Activated CD8-positive, alpha-beta memory T cell treated with anti-CD3 and anti-CD28 coated beads for 4 hours (primary cell): ENCODE results near the gene ITGAX.

ENCODE experiments used
- DNase-seq, 2 donors: peaks; one replicate each; pipeline ENCODE4 v3.0.0-alpha.2; 2020; ENCODE audit warnings: low read depth in 2 of 2

Gene ITGAX

DNA sequence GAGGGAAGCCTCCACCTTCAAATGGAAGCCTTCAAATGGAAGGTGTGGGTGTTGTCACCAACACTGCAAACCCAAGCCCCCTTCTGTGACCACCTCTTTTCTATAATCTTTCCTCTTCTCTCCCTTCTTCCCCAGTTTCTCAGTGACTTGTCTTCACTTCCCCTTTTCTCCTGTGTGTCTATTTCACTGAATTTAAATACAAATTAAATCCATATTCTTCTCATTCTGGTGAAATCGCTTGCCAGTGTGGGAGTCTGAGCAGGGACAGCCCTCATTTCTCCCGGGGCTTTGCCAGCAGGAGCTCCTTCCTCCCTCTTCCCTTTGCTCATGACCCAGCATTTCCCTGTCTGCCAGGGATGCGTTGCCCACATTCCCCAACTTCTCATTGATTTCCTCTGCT lies 6.4 kb upstream of the ITGAX start:
- no peak for DNase-seq

DNA sequence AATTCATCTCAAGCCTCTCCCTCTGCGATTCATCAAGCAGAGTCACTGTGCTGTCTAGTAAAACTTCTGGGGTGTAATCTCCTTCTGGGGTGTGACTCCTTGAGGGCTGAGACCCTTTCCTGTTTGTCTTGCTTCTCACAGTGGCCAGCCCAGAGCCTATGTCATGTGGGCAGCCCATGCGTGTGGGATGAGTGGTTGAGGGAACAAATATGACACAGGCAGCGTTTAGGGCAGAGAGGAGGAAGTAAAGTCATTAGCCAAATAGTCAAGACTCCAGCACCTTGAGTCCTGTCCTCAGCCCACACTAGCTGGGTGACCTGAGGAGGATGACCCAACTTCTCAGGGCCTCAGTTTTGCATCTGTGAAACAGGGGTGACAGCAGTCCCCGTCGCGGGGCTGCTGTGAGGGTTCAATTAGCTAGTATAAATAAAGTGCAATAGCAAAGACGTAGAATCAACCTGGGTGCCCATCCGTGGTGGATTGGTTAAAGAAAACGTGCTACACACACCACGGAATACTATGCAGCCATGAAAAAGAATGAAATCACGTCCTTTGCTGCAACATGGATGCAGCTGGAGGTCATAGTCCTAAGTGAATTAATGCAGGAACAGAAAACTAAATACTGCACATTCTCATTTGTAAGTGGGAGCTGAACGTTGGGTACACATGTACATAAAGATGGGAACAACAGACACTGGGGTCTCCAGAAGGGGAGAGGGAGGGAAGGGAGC lies 4.5 kb upstream of the ITGAX start:
- DNase-seq, result no peak

DNA sequence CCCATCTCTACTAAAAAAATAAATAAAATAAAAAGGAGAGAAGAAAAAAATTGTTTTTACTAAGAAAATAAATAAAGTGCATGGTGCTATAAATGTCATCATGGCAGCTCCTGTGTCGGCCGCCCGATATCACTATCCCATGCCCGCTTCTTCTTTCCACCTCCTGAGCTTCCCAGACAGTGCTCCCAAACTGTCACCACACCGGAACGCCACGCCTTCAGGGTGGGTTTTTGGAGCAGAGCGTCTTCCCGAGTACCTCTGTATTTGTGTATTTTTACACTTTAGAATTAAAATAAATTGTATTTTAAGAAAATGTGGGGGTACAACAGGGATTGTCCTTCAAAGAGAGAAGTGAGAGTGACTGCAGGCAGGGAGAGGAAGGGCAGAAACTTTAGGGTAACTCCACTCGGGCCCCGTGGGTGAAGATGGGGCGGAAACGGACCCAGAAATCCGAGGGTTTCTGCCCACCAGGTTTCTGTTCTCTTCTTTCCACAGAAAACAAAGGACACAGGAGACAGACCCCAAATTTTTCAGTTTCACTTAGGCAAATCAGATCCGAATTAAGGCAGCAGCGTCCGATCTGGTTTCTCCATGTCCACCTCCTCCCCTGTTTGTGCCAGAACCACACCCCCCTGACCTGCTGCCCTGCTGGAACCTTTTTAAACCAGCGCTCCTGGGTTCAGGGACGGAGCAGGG lies 3.6 kb upstream of the ITGAX start:
- DNase-seq, result no peak

DNA sequence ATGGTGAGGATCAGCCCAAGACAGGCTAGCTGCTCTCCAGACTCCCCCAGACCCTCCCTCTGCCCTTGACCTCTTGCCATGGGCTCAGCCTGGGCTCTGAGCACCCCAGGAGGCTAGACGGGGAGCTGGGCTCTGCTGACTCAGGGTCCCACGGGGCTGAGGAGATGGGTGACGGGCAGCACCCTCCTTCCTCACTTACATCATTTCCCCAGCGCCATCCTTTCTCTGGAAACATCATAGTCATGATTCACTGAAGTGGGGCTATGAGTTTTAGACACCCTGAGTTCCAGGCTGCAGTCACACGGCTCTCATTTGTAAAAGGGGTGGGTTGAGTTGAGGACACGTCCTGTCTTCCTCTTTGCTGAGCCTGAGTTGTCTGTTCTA lies 3.0 kb upstream of the ITGAX start:
- DNase-seq, result no peak

DNA sequence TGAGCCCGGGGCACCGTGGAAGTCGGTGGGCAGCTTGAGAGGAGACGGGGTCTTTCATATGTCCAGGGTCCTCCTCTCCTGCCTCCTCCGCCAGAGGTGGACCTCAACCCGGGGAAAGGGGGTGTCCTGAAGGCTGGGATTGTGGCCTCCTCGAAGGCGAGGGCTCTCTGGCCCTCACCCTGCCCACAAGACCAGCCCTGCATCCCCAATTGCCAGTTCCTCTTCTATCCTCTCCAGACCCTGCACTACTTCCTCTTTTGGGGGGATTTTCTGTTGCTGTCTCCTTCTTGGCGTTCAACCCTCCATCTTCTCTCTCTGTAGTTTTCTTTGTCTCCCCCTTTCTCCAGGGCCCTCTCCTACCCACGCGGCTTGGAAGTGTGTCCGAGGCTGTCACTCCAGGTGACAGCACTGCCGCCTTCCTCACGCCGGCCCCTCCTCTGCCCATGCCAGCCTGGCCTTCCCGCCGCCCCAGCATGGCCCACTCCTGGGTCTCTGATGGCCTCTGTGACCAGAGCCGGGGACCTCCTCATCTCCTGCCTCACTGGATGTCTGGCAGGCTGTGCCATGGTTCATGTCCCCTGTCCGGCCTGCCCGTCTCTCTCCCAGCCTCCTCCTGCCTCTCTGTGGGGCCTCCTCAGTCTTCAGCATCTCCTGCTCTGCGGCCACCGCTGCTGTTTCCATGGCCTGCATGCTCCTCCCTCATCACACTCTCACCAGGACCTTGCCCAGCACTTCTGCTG lies 2.4 kb upstream of the ITGAX start:
- DNase-seq, result no peak

DNA sequence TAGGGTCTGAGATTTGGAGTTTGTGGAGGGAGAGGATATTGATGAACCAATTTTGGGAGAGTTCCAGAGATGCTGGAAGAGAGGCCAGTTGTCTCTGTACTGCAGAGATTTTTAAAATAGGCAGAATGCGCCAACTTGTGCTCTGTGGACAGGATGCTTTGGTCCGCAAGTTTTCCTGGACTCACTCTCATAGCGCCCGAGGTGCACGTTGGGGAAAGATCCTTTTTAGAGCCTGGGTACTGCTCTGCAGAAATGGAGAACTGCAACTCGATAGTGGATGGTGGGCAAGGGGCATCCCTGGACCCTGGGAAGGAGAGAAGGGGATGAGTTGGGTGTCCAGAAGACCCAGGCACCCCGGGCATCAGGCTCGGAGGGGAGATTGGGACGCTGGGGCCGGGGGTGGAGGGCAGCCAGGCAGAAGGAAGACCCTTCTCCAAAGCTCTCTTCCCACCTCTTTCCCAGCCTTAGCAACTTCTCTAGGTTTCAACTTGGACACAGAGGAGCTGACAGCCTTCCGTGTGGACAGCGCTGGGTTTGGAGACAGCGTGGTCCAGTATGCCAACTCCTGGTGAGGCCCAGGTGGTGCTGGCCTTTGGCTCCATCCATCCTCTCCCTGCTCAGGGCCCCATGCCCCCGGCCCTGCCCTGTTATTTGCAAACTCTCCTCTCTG lies 590 bp downstream of the ITGAX start:
- DNase-seq, result no peak

DNA sequence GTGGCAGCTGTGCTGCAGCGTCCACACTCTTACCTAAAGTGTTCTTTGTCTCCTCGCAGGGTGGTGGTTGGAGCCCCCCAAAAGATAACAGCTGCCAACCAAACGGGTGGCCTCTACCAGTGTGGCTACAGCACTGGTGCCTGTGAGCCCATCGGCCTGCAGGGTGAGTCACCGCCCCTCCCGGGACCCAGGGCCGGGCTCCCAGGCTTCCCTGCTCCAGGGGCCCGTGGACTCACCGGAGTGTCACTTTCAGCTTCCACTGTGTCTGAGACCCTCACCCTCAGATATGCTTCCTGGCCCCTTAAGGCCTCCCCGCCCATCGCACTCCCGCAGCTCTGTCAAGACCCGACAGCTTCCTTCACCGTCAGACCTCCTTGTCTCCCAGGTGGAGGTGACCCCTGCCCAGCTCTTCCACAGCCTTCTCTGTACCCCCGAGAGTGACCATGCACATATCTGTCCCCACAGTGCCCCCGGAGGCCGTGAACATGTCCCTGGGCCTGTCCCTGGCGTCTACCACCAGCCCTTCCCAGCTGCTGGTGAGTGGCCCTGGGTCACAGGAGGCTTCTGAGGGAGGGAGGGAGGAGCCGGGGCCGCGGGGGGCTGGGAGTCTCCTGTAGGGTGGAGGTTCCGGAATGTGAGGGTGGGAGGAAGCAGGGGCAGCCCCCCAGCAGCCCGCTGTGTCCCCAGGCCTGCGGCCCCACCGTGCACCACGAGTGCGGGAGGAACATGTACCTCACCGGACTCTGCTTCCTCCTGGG lies 1.8 kb downstream of the ITGAX start:
- no peak for DNase-seq

DNA sequence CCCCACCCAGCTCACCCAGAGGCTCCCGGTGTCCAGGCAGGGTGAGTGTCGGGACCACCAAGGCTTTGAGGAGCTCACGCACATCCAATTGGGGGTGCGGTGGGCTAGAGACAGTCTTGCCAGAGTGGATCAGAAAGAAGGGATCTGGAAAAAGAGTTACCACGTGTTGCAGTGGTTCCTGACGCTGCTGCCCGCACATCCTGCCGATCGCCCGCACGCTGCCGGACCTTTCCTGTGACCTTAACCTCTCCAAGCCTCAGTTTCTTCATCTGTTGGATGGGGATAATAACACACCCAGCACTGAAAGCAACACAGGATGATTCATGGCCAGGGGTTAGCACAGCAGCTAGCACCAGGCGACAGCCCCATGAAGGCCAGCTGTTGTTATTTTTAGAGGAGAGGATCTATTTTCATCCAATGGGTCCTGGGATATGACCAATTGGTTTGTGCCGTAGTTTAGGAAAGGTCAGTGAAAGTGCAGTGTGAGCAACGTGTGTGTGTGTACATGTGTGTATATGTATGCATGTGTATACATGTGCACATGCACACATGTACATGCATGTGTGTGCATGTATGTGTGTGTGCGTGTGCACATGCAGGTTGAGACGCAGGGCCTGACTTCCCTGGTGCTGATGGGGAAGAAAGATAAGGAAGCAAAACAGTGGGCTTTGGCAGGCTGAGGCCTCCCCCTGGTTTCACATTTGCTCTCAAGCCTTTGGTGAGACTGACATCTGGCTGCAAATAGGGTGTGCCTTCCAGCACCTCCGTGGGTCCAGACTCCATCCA lies 2.5 kb downstream of the ITGAX start:
- DNase-seq, result no peak

DNA sequence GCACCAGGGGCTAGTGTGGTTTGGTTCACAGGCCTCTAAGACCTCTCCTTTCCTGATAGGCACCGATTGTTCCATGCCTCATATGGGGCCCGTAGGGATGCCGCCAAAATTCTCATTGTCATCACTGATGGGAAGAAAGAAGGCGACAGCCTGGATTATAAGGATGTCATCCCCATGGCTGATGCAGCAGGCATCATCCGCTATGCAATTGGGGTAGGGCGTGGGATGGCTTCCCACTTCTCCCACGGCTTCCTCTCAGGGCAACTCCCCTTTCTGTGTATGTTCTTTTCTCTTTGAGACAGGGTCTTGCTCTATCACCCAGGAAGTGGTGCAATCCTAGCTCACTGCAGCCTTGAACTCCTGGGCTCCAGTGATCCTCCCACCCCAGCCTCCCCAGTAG lies 5.3 kb downstream of the ITGAX start:
- DNase-seq, result no peak

DNA sequence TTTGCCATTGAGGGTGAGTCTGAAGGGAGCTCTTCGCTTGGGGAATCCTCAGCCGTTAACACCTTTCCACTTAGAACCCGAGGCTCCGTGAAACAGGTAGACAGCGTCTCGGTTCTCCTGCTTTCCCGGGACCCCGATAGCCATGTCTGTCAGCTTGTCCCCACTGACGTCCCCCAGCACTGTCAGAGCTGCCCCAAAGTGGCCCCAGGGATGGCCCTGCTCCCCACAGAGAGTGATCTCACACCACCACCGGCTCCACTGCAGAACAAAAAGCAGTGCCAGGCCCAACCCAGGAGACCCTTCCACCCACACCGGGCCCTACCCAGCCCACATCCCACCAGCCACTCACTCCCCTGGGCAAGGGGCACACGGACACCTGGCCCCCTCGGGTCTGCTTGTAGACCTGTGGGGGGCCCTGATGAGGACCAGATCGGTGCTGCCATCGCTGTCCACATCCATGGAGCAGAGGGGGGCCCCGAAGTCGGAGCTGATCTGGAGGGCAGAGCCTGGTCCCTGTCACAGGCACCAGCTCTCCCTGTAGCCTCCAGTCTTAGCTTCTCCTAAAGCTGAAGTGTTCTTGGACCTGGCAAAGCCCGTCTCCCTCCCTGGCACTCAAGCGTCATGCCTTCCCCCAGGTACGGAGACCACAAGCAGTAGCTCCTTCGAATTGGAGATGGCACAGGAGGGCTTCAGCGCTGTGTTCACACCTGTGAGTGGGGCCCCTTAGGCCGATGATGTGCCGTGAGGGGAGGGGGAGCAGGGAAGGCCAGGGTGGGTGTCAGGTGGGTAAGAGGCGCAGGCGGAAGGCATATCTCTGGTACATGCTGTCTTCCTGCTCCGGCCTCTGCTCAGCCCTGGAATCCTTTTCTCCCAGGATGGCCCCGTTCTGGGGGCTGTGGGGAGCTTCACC lies 6.5 kb downstream of the ITGAX start:
- no peak for DNase-seq

DNA sequence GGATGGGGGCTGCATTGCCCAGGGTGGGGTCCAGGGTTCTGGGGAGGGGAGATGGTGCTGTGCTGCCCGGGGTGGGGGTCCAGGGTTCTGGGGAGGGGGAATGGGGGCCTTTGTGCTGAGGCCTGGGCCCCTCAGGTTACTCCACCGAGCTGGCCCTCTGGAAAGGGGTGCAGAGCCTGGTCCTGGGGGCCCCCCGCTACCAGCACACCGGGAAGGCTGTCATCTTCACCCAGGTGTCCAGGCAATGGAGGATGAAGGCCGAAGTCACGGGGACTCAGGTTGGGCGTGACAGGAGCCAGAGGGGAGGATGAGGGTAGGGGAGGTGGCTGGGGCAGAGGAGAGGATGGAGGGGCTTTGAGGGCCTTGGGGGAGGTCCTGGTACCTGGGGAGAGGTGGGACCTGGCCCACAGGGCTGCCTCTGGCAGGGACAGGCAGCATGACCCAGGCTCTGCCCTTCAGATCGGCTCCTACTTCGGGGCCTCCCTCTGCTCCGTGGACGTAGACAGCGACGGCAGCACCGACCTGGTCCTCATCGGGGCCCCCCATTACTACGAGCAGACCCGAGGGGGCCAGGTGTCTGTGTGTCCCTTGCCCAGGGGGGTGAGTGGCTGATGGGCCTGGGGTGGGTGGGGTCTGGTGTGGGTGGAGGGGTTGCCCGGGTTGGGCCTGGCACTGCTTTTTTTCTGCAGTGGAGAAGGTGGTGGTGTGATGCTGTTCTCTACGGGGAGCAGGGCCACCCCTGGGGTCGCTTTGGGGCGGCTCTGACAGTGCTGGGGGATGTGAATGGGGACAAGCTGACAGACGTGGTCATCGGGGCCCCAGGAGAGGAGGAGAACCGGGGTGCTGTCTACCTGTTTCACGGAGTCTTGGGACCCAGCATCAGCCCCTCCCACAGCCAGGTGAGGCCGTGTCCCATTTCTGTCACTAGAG lies 7.8 kb downstream of the ITGAX start:
- DNase-seq, result no peak

DNA sequence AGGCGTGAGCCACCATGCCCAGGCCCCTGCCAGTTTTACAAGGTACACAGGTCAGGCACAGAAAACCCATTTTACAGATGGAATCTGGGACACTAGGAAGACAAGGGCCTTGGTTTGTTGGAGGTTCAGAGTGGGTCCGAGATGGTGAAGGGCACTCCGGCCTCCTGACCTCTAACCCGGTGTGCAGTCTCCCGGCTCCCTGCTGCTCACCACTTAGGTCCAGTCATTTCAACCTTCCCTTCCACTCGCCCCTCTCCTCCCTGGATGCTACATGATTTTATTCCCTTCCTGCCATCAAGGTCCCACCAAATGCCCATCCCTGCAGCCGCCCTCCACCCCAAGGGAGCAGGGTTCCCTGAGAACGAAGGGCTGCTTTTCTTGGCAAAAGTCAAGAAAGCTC lies 8.7 kb downstream of the ITGAX start:
- DNase-seq, result no peak

DNA sequence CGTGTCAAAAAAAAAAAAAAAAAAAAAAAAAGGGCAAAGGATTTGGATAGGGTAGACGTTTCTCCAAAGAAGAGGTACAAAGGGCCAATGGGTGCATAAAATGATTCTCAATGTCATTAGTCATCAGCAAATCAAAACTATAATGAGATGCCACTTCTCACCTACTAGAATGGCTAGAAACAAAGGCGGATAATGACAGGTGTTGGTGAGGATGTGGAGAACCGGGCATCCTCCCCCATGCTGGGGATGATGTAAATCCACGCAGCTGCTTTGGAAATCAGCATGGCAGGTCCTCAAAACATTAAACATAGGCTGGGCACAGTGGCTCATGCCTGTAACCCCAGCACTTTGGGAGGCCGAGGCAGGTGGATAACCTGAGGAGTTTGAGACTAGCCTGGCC lies 9.4 kb downstream of the ITGAX start:
- no peak for DNase-seq

DNA sequence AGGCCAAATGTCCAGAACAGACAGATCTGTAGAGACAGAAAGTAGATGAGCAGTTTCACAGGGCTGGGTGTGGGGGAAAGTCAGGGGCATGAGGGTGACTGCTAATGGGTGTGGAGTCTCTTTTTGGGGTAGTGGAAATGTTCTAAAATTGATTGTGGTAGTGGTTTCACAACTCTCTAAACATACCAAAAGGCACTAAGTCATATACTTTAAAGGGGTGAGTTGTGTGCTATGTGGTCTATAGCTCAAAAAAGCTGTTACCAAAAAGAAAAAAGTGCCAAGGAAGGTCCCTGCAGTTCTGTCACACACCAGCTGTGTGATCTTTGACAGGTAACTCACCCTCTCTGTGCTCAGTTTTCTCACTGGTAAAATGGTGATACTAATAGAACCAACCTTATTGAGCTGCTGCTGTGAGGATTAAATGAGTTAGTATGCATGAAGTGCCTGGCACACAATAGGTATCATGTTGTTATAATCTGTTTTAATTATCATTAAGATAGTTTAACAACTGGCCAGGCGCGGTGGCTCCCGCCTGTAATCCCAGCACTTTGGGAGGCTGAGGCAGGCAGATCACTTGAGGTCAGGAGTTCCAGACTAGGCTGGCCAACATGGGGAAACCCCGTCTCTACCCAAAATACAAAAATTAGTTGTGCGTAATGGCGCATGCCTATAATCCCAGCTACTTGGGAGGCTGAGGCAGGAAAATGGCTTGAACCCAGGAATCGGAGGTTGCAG lies 10.3 kb downstream of the ITGAX start:
- DNase-seq, result no peak

DNA sequence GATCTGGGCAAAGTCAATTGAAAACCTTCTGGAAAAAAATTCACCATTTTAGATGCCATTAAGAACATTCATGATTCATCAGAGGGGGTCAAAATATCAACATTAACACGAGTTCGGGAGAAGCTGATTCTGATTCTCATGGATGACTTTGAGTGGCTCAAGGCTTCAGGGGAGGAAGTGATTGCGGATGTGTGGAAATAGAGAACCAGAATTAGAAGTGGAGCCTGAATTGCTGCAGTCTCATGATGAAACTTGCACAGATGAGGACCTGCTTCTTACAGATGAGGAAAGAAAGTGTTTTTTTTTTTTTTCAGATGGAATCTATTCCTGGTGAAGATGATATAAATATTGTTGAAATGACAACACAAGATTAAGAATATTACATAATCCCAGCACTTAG lies 12.9 kb downstream of the ITGAX start:
- no peak for DNase-seq

DNA sequence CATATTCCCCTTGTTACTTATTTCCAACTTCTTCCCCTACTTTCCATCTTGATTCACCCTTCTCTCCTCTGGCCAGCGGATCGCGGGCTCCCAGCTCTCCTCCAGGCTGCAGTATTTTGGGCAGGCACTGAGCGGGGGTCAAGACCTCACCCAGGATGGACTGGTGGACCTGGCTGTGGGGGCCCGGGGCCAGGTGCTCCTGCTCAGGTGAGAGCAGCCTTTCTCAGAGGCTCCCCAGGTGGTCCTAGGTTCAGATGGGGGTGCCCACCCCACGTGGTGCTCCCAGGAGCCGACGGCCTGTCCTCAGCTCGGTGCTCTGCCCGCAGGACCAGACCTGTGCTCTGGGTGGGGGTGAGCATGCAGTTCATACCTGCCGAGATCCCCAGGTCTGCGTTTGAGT lies 16.0 kb downstream of the ITGAX start:
- no peak for DNase-seq

DNA sequence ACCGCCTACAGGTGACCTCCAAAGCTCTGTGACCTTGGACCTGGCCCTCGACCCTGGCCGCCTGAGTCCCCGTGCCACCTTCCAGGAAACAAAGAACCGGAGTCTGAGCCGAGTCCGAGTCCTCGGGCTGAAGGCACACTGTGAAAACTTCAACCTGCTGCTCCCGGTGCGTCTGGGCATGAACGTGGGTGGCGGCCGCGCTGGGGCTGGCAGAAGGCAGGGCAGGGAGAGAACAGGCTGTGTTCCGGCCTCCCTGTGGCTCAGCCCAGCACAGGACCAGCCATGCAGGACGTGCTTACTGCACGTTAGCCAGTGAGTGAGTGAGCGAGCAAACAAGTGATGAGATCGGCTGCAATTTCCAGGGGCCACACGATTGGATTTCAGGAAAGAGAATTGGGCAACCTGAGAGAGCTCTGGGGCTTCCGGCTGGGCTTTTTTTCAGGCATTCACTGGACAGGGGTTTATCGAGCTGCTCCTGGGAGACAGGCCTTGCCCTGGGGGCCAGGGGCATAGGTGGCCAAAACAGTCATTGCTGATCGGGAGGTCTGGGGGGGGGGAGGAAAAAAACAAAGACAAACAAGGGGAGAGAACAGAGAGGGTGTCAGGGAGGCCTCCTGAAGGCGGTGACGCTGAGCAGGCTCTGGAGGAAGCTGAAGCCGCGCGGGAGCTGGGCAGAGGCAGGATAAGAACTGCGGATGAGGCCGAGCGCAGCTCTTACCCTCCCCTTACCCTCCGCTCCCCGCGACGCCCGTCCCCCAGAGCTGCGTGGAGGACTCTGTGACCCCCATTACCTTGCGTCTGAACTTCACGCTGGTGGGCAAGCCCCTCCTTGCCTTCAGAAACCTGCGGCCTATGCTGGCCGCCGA lies 16.9 kb downstream of the ITGAX start:
- DNase-seq, result no peak
